Body of pancreas (tissue), 4 donors: Measurements from ENCODE around the gene CFAP410. TPM values are rescaled to one million over a fixed set of nuclear protein-coding genes. Genes with fewer than 3 reads are reported as not detected.

Experiments
- ATAC-seq: fragments of 150-250 bp; one replicate; pipeline ENCODE4 v1.9.1; 2016
- DNase-seq, 4 donors: peaks; one replicate each; pipeline ENCODE4 v3.0.0-alpha.2; 2019
- H3K27ac ChIP-seq, 4 donors: fragments of 200-600 bp; sonication (generic); 1 replicate in 3 of 4; 2 replicates in 1 of 4; pipeline versions ENCODE4 v1.5.1 to v1.6.1; 2016 to 2019; ENCODE audit warnings: mild to moderate bottlenecking in 1 of 4, mixed read lengths in 1 of 4, moderate library complexity in 1 of 4
- H3K27me3 ChIP-seq, 2 donors: fragments of 200-600 bp; sonication (generic); one replicate each; pipeline ENCODE4 v1.6.0; 2016; ENCODE audit warnings: mild to moderate bottlenecking in 1 of 2
- H3K36me3 ChIP-seq, 2 donors: fragments of 200-600 bp; sonication (generic); replicated peaks in 1 of 2; 2 replicates each; pipeline ENCODE4 v1.5.1; 2016; ENCODE audit warnings: low read depth in 2 of 2; ENCODE audit not compliant: insufficient read depth in 1 of 2
- H3K4me1 ChIP-seq: fragments of 200-600 bp; sonication (generic); one replicate; pipeline ENCODE4 v1.6.0; 2016
- H3K4me3 ChIP-seq, 2 donors: fragments of 200-600 bp; sonication (generic); 1 replicate in 1 of 2; 2 replicates in 1 of 2; pipeline ENCODE4 v1.5.1; 2016 to 2019
- H3K9me3 ChIP-seq, 3 donors: fragments of 200-600 bp; sonication (generic); 1 replicate in 2 of 3; 2 replicates in 1 of 3; pipeline ENCODE4 v1.5.1; 2016
- POLR2A ChIP-seq, 3 donors: fragments of 450-650 bp; IDR thresholded peaks; one replicate each; pipeline ENCODE4 v1.6.1; 2016; ENCODE audit warnings: antibody characterized with exemption in 3 of 3, mild to moderate bottlenecking in 2 of 3
- WGBS, 2 donors: methylation state at CpG; one replicate each; pipeline ENCODE4 v1.1.5; 2017; 5-methylcytosine and 5-hydroxymethylcytosine counted together
- intact Hi-C: fragments of 100-400 bp; cut with DNase I; formaldehyde crosslinking; loops from one replicate; pipeline ENCODE4 v1.15.1; 2023
- total RNA-seq, 2 donors: library from RNA; depleted of rRNA; stranded (reverse); fragments of >200 nt; gene quantifications; one replicate each; pipeline ENCODE4 v1.1.0, GENCODE V29; 2016
- TF ChIP-seq, protein P1 (sequence below), 7 experiments: fragments of 450-650 bp in 4 of 7; fragments of 200-600 bp in 3 of 7; sonication (generic) in 3 of 7; IDR thresholded peaks; one replicate each; pipeline ENCODE4 v1.5.1; 2016 to 2019; ENCODE audit warnings: antibody characterized with exemption in 7 of 7

Gene CFAP410
- total RNA-seq, 2 donors from 2014 or later: 24.6 to 43.8 TPM

- Histone ChIP-seq H3K36me3 (no peaks in the 10 kb centered on the region), H3K4me1 (no peaks in the 10 kb centered on the region), H3K27me3 (no peaks in the 10 kb centered on the region), H3K4me3 (no peak overlapping the region), H3K9me3 (no peaks in the 10 kb centered on the region), H3K27ac (no peak overlapping the region)
- 80 to 88% methylated on average over 1 to 16 of the region's 16 CpGs for WGBS, 2 donors
- DNase-seq (no peak), ATAC-seq (no peak)
- TF ChIP-seq, protein P1, sequence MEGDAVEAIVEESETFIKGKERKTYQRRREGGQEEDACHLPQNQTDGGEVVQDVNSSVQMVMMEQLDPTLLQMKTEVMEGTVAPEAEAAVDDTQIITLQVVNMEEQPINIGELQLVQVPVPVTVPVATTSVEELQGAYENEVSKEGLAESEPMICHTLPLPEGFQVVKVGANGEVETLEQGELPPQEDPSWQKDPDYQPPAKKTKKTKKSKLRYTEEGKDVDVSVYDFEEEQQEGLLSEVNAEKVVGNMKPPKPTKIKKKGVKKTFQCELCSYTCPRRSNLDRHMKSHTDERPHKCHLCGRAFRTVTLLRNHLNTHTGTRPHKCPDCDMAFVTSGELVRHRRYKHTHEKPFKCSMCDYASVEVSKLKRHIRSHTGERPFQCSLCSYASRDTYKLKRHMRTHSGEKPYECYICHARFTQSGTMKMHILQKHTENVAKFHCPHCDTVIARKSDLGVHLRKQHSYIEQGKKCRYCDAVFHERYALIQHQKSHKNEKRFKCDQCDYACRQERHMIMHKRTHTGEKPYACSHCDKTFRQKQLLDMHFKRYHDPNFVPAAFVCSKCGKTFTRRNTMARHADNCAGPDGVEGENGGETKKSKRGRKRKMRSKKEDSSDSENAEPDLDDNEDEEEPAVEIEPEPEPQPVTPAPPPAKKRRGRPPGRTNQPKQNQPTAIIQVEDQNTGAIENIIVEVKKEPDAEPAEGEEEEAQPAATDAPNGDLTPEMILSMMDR (IDR thresholded peaks at IDR 0.05): no peak
- no peak for TF ChIP-seq POLR2A (IDR thresholded peaks at IDR 0.05)
- intact Hi-C loops: no loop called here
Observed at GRCh38 chr21:44331209-44331608, 8.0 kb downstream of the CFAP410 start.

GRCh38 chr21:44330698-44331097 lies 8.5 kb downstream of the CFAP410 start:
- H3K9me3 ChIP-seq: no peaks in the 10 kb centered on the region
- no peak overlapping the region for H3K27ac ChIP-seq
- H3K27me3 ChIP-seq: no peaks in the 10 kb centered on the region
- no peak for DNase-seq
- TF ChIP-seq, protein P1 (IDR thresholded peaks at IDR 0.05): no peak
- TF ChIP-seq POLR2A (IDR thresholded peaks at IDR 0.05): no peak
- no peaks in the 10 kb centered on the region for H3K4me1 ChIP-seq
- ATAC-seq: no peak
- no peaks in the 10 kb centered on the region for H3K36me3 ChIP-seq
- intact Hi-C loops: no loop called here
- H3K4me3 ChIP-seq: no peak overlapping the region
- 75 to 80% methylated on average over 2 to 17 of the region's 18 CpGs for WGBS, 2 donors

- no peak for TF ChIP-seq POLR2A (IDR thresholded peaks at IDR 0.05)
- TF ChIP-seq, protein P1 (IDR thresholded peaks at IDR 0.05): no peak
- Histone ChIP-seq H3K4me3 (no peak overlapping the region), H3K27ac (no peak overlapping the region), H3K36me3 (no peaks in the 10 kb centered on the region), H3K4me1 (no peaks in the 10 kb centered on the region), H3K9me3 (no peaks in the 10 kb centered on the region), H3K27me3 (no peaks in the 10 kb centered on the region)
- DNase-seq (no peak), ATAC-seq (no peak)
- intact Hi-C loops: no loop called here
- 89% methylated on average over 33 of the region's 44 CpGs; no CpG with 5 or more reads in 1 of the 2 donors for WGBS, 2 donors
Observed at GRCh38 chr21:44329971-44330681, 9.1 kb downstream of the CFAP410 start.

DNA sequence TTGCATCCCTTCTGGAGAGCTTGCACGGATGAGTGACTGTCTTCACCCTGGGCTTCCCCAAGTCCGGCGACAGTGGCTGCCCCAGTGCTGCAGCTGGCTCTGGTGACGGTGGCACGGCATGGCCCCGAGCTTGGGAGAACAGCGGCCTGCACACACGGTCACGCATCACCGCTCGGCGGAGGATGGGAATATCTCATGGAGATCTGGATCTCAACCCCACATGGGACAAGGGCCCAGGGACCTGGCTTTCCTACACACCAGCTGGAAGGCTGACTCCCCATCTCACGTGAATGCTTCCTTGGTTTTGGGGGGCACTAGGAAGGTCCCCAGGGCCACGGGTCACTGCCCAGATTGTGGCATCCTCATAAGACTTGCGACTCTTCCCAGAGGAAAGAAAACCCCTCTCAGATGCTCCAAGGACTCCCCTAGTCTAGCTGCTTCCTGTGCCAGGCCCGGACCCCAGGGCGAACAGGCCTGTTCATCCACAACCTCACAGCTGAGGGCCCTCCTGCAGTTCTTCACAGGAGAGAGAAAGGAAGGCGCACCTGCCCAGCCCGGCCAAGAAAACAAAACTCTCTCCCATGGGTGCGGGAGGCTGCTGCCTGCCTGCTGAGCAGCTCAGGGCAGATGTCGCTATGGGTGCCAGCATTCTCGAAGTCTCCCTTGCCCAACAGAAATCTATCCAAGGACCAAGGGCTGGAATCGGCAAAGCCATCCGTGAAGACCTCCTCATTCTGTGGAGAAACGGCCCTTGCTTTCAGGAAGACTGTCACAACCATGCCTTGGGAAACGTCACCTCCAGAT lies 9.9 kb downstream of the CFAP410 start:
- no peak for ATAC-seq
- Histone ChIP-seq H3K27me3 (no peaks in the 10 kb centered on the region), H3K9me3 (no peaks in the 10 kb centered on the region), H3K27ac (no peak overlapping the region), H3K4me1 (no peaks in the 10 kb centered on the region), H3K36me3 (peaks cover 0 to 2% of the 10 kb centered on the region in 2 donors), H3K4me3 (no peak overlapping the region)
- TF ChIP-seq, protein P1 (IDR thresholded peaks at IDR 0.05): no peak
- intact Hi-C loops: no loop called here
- no peak for DNase-seq
- WGBS, 2 donors: 72 to 76% methylated on average over 24 to 26 of the region's 26 CpGs
